Lung microvascular endothelial cell (primary cell): ENCODE data around the gene OXNAD1. TPM values are rescaled to one million over a fixed set of nuclear protein-coding genes. Genes with fewer than 3 reads are reported as not detected.

Source experiments
- DNase-seq, 2 donors: peaks; one replicate each; pipeline versions ENCODE4 v3.0.0 to v3.0.0-alpha.2; 2010; ENCODE audit warnings: low read depth in 2 of 2
- total RNA-seq: library from RNA; depleted of rRNA; stranded (reverse); fragments of >200 nt; gene quantifications from 2 replicates; pipeline ENCODE4 v1.2.1, GENCODE V29; 2014

OXNAD1 gene
- total RNA-seq, 1 donor from 2014 or later, result 16.3 TPM

GRCh38 chr3:16277471-16277870, 12.5 kb downstream of the OXNAD1 start:
- peak; percentile 35 to 76 for DNase-seq

GRCh38 chr3:16279010-16279801, 14.2 kb downstream of the OXNAD1 start:
- no peak for DNase-seq

DNA sequence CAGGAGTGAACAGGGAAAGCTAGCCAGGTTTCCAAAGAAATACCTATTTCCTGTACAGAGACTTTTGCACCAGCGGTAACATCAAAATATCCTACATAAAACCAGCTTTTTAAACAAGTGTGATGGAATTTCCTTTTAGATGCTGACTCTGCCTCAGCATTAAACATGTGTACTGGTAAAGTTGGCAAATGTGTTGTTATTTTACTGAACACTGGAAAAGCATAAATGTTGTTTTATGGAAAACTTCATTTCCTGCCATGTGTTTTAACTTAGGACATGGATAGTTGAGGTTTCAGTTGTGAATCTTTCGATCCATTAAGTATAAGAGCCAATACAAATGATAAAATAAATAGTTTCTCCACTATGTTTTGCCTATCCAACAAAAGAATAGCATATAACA, 15.7 kb downstream of the OXNAD1 start:
- peak; percentile 24 to 93 for DNase-seq

DNA sequence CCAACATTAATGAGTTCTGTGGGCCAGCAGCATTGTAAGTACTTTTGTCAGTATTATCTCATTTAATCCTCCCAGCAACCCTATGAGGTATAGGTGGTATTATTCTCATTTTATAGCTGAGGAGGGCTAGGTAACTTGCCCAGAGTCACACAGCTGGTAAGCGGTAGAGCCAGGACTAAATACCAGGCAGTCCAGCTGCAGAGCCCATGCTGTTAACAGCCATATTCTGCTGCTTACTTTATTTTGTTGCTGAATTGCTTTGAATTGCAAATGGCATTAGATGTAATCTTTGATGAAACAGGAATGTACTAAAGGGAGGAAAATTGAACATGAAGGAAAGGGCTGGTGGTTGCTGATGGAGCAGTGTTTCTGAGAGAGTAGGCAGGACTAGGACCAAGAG, 19.6 kb downstream of the OXNAD1 start:
- DNase-seq, result no peak

DNA sequence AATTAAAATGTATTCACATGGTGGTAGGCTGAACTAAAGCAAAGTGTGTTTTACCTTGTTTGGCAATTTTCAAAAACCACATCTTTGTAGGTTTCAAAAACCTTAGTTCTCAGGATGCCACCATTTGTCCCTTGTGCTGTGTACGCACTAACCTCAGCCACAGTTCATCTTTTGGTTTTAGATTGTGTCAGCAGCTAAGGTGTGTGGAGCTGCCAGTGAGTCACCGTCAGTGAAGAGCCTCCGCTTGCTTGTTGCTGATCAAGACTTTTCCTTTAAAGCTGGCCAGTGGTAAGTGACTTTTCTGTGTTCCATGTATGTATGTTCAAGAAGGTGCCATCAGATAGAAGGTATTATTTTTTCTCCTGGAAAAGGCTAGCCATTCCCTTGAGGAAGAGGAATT, 21.1 kb downstream of the OXNAD1 start:
- no peak for DNase-seq

DNA sequence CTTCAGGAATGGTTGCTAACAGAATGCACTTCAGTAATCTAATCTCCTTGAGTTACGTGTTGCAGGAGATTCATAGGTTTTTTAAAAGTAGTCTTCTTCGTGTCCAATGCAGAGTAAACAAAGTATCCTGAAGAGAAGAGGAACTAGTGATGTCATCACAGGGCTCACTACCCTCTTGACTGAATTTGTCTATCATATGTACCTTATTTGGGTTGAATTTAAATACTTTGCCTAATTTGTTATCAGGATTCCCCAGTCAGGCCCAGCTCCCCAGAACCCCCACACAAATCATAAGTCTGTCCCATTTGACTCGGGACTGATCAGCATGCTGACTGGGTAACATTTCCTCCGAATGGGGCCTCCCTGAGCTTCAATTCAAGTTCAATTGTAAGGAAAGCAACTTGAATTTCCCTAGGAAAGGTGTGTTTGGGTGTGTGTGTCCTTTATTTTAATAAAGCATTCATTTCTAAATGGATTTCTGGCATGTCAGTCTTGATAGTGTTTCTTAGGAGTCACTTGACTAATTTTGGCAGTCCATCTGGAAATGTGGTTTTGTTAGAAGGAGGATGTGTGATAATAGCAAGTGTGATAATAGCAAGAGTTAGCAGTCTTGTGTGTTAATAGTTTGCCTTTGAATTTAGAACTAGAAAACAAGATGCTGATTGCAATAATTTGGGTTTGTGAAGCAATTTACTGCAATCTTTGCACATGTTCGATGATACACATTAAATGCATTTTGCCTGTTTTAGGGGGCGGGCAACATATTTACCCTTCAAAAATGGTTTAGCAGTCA, 21.9 kb downstream of the OXNAD1 start:
- no peak for DNase-seq

DNA sequence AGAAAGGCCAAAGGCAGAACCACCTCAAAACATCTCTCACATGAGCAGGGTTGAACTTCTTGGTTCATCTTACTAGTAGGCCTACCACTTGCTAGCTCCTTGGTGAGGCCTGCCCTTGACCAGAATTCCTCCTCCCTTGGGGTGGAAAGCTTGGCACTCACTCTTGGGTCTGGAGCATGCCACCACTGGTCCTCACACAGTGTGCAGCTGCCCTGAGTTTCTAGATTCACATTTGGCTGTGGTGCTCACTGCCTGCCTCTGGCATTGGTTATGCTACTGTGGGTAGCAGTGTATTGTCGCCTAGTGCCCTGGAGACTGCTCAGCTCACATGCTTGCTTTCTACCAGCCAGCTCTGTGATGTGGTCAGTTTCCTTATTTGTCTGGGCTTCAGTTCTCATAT, 23.7 kb downstream of the OXNAD1 start:
- DNase-seq, result no peak

GRCh38 chr3:16289144-16289889, 24.3 kb downstream of the OXNAD1 start:
- no peak for DNase-seq

DNA sequence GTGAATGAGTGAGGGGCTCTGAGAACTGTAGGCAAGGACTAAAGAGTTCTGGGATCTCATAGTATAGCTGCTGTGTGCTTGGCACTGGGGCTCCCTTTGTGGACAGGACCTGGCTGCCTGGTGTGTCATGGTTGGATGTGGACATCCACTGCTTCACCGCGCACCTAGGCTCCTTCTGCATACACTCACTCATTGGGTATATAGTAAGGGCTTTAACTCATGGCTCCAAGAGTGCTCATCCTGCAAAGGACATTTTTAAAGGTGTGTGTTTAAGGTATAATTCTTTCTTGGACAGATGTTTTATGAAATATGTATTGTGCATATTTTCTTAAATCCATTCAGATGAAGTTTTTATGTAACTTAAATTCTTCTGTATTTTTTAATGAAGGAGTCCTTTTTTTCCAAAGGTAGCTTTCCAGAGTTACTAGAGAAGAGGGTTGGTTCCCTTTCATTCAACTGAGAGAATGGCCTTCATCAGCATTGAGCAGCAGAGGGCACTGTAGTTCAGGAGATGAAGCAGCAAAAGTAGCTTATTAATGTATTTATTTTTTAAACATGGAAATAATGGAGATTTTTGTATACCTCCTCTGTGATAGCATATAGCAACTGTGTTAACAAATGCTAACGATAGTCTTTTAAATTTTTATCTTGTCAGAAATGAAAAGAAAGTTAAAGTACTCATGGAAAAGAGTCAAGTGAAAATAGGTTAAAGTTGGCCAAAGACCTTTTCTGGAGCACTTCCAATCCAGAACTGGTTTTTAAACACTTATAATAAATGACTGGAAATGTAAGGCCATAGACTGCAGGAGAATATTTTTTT, 25.2 kb downstream of the OXNAD1 start:
- peak; percentile 63 to 76 for DNase-seq

- DNase-seq, result no peak
These were observed 25.8 kb downstream of the OXNAD1 start for GRCh38 chr3:16290827-16291196.

DNA sequence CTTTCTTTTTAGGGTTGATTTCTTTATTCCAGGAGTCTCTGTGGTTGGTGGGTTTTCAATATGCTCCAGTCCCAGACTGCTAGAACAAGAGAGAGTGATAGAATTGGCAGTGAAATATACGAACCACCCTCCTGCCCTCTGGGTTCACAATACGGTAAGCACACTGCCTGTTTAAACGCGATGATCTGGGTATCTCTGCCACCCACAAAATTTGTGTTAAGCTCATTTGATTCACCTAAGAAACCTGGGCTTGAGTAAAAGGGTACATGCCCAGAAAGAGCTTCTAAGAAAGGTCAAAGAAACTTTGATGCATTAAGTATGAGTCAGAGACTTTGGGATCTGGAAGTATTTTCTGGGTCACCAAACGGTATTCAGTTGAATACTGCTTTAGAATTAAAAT, 29.8 kb downstream of the OXNAD1 start:
- no peak for DNase-seq

DNA sequence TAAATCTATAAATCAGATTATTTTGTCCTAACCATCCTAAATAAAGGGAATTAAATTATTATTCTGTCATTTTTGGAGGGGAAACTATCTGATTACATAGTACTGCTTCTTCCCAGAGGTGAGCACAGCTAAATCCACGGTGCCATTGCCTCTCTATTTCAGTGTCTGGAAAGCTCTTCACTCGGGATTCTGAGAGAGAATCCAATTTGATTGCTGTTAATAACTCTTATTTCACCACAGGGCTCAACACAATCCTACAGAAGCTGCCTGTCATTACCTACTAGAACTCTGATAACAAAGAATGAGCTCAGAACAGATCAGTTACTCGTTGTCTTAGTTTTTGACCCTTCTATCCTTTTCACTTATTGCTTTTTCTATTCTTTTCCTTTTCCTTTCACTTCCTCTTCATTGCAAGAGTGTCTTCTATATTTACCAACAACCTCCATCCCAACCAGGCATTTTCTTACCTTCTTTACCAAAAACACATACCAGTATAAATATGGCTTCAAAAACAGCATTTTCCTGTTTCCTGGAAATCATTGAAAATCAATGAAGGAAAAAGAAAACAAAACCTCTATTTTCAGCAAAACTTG, 30.4 kb downstream of the OXNAD1 start:
- DNase-seq, result no peak

GRCh38 chr3:16297997-16298885, 33.2 kb downstream of the OXNAD1 start:
- DNase-seq, result no peak

DNA sequence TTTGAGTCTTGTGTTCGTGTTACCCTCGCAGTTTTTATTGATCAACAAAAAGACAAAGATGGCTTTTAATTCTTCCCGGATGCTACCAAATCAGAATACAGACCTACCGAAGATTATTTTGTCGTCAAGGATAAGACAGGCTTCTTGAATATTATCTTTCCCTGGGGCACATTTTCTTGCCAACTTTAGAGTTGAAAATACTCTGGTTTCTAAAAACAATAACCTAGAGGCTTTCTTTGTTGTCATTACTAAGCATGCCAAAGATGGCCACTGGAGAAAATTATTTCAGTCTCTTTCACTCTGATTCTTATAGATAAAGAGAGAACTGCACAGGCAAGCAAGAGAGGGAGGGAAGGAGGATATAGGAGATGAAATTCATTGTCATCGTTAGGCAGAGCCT, 33.9 kb downstream of the OXNAD1 start:
- DNase-seq, result no peak

DNA sequence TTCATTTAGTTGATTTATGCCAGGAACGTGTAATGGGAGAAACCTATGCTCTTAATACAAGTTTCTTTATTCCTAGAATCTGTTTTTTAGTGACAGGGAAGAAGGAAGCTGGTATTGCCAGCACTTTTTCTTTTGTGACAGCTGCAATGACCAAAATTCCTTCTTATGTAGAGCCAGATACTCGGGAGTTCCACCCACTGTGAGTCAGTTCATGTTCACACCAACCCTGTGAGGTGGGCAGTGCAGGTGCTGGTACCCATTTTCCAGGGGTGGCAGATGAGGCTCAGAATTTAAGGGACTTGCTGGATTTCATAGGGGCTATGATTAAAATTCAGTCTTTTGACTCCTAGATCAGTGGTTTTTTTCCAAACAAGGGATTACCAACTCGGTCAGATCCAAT, 34.7 kb downstream of the OXNAD1 start:
- no peak for DNase-seq

DNA sequence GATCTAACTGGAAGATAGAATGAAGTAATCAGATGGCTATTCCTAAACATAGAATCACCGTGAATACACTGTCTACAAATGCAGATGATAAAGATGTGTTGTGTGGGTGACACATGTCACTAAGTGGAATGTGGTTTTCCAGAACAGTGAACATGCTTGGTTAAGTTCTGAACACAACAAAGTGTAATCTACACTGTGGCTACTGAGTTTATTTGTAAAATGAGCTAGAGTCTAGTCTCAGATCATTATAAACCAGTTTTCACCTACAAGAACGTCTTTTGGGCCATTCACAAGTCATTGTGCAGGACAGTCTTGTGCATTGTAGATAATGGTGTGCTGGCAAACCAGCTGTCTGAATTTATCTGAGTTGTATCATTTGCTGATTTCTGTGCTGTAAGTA, 35.3 kb downstream of the OXNAD1 start:
- DNase-seq, result no peak

DNA sequence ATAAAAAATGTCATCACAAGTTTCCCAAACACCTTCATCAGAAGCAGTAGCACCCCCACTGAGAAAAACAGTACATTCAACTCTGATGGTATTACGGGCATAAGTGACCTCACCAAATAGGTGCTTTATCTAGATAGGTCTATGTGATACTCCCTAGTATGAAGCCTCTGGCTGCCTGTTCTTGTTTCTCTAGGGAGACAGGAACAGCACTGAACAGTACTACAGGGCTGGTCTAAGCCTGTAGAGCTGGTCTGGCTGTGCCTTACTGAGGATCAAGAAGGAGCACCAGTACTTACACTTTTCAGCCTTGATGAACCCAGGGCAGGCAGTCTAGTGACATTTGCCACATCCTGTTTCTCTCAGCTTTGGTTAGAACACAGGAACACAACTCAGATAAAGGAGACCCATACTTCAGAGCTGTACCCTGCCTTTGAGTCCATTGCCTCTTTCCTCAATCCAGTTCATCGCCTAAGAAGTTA, 35.9 kb downstream of the OXNAD1 start:
- DNase-seq, result no peak

- no peak for DNase-seq
These were observed 36.5 kb downstream of the OXNAD1 start for GRCh38 chr3:16301507-16301906.

GRCh38 chr3:16302082-16302631, 37.1 kb downstream of the OXNAD1 start:
- DNase-seq, result no peak
